HCT116 (cell line): ENCODE results near the gene PRKAG3.

ENCODE experiments used
- EZH2 ChIP-seq: fragments of 200-600 bp; sonication (generic); IDR thresholded peaks from 2 replicates; pipeline ENCODE4 v1.6.1; 2017; ENCODE audit warnings: antibody characterized with exemption, mixed run types
- POLR2A ChIP-seq: IDR thresholded peaks from 2 replicates; pipeline ENCODE4 v1.7.0; 2011; ENCODE audit warnings: borderline replicate concordance; ENCODE audit not compliant: insufficient read depth, insufficient read length; ENCODE audit errors: extremely low read depth
- RAD21 ChIP-seq: IDR thresholded peaks from 2 replicates; pipeline ENCODE4 v1.6.1; 2012; ENCODE audit warnings: low read depth, mild to moderate bottlenecking

GRCh38 chr2:218809515-218809914, 22.1 kb downstream of the PRKAG3 start:
- TF ChIP-seq POLR2A = no peak
- TF ChIP-seq EZH2 = no peak
- no peak for TF ChIP-seq RAD21
